ENCODE measurements around the gene GALNT7.

Gene GALNT7

GRCh38 chr4:173264684-173265185, 96.1 kb downstream of the GALNT7 start:
- DNase-seq (ENCODE audit: low read depth): no peak

GRCh38 chr4:173265751-173266150, 97.1 kb downstream of the GALNT7 start:
- no peak for DNase-seq (ENCODE audit: low read depth)

DNA sequence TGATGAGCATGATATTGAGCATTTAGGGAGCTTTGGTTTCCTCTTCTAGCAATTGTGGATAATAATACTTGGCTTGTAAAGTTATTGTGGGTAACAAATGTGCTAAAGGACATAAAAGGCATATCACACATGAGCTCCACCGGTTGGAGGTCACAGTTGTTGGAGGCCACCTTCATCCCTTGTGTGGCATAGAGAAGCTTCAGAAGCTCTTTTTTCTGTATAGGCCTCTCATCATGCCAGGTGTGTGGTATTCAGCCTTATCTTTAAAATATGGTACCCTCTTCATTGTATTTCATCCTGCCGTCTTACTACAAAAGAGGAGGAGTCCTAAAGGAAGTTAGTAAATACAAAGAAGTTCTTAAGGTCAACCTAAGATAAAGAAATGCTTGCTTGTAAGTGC, 99.1 kb downstream of the GALNT7 start:
- DNase-seq (ENCODE audit: low read depth): no peak

DNA sequence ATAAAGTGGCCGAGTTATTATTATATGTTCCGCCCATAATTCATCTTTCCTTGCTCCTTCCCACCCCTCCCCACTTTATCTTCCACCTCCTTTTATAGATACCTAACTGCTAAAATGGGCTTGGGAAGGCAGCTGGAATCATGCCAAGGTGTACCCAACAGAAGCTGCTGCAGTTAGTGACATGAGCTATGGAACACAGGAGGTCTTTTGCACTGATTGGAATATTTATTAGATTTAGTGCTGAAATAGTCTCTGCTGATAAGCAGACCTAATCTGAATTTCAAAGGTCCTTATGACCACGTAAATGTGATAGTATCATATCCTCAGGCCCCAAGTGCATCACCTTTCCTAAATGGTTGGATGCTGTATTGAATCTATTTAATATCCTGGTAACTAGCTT, 100.7 kb downstream of the GALNT7 start:
- DNase-seq (ENCODE audit: low read depth): no peak

DNA sequence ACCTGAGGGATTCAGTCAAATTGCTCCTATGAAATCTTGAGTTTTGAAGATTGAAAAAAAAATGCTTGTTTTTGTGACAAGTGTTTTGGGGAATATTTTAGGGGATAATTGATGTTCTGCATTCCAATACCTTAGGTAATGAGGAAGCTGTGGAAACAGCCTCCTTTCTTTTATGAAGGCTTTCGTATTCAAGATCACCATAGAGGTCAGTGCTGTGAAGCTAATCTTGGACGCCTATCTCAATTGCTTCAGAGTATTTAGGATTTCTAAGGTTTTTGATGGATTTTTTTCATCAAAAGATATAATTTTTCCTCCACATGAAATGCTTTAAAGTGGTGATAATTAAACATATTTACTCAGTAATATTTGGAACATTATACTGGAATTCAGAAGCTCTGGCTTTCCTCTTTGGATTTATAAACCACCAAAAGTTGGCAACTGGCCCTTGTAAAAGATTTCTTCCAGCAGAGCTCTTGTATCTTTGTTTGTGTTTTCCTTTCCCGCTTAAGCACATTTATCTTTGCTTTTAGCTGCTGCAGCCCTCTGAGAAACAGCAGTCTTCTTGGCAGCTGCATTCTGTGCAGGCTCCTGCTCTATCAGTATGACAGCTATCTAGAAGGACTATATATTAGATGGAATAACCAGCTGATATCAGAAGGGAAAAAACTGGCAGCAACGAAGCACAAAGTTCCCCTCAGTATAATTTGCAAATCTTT, 101.9 kb downstream of the GALNT7 start:
- no peak for DNase-seq (ENCODE audit: low read depth)

- no peak for DNase-seq (ENCODE audit: low read depth)
Measured at GRCh38 chr4:173272314-173272713, 103.7 kb downstream of the GALNT7 start.

- no peak for DNase-seq (ENCODE audit: low read depth)
Measured at GRCh38 chr4:173272996-173273395, 104.4 kb downstream of the GALNT7 start.

DNA sequence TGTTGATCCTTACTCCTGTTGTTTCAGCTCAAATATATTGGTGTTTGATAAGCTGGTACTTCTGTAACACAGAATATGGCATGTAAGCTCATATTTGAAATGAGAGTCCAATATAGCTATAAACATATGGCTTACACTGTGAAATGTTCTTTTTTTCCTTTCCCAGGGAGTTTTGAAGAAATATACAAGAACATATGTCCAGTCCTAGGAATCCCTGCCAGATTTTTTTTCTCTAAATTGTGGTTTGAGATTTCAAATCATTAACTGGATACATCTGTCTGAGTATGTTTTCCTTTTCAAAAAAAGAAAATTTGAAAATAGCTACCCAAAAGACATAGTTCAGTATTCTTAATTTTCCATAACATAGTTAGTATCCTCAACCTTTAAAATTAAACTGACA, 105.3 kb downstream of the GALNT7 start:
- no peak for DNase-seq (ENCODE audit: low read depth)

GRCh38 chr4:173274744-173275143, 106.1 kb downstream of the GALNT7 start:
- no peak for DNase-seq (ENCODE audit: low read depth)

GRCh38 chr4:173275150-173275549, 106.5 kb downstream of the GALNT7 start:
- no peak for DNase-seq (ENCODE audit: low read depth)

GRCh38 chr4:173277340-173277739, 108.7 kb downstream of the GALNT7 start:
- no peak for DNase-seq (ENCODE audit: low read depth)

DNA sequence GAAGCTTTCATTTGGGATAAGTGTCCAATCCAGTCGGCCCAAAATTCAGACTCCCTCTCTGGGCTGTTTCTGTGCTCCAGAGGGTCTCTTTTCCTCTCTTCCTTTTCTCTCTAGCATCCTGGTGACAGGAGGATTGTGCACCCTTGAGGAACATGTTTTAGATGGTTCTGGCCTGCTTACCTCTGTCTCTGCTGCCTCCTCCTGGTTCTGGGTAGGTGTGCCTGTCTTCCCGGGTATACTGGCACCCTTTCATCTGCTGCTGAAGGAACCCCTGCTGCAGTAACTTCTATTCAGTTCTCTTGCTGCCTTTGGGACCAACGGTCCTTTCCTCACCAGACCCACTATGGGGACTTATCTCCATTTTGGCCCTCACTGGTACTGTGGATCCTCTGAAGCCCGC, 112.4 kb downstream of the GALNT7 start:
- no peak for DNase-seq (ENCODE audit: low read depth)

DNA sequence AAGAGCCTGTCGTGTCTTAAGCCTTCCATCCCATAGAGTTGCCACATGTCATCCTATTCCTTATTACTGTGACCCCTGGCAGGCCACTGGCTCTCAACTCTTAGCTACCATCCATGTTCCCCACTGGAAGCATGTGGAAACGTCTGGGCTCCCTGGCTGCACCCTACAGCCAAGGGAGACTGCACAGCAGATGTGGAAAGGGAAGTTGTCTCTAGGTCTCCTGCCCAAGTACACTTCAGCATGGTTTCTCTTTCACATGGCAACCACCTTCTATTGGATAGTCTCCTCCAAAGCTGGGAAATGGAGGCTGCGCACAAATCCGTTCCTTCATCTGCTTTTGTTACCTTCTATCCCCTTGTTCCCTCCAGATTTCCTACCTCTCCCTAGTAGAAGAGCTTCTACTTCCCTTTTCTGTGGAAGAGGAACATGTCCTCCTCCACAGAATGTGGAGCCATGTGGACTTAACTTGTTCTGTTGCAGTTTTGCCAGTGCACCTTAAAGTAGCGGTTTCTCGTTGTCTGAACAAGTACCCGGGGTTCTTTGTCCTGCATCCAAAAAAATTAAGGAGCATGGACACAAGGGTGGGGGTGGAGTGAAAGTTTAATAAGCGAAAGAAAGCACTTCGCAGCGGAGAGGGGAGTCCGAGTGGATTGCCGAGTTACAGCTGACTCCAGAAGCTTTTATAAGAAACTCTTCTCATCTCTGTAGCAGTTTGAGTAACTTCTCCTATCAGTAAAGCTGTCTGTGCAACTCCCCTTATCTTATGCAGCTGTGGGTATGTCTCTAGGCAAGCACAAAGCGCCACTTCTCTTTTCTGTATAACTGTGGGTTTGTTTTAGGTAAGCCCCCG, 113.0 kb downstream of the GALNT7 start:
- no peak for DNase-seq (ENCODE audit: low read depth)

DNA sequence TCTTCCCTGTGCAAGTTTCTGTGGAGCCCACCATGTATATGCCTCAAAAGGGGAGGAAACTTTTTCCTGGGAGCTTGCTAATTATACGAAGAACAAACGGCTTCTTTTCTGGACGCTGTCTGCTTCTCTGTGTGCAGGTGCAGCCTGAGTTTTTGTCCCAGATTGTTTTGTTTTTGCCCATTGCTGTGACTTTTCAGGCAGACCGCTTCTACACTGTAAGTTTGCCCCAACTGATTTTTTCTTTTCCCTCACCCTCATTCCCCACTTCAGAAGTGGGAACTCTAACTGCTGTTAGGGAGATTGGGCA, 113.6 kb downstream of the GALNT7 start:
- DNase-seq (ENCODE audit: low read depth): no peak

DNA sequence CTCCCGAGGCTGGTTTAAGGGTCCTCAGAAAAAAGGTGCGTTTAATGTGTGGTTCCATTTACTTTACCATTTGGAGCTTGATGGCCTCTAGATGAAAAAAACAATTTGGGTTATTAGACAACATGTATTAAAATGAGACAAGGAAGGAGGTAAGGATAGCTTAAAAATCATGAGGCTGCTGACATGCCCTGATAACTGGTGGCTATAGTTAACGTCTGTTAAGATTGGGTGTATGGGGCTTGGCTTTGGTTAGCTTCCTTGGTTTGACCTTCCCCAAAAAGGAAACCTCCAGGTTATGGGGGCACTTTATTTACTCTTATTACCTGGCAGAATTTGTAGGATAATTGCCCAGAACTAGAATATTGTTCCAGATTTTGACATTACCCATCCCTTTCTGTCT, 114.0 kb downstream of the GALNT7 start:
- DNase-seq (ENCODE audit: low read depth): no peak

GRCh38 chr4:173284463-173284862, 115.9 kb downstream of the GALNT7 start:
- DNase-seq (ENCODE audit: low read depth): no peak

GRCh38 chr4:173287486-173287885, 118.9 kb downstream of the GALNT7 start:
- no peak for DNase-seq (ENCODE audit: low read depth)

DNA sequence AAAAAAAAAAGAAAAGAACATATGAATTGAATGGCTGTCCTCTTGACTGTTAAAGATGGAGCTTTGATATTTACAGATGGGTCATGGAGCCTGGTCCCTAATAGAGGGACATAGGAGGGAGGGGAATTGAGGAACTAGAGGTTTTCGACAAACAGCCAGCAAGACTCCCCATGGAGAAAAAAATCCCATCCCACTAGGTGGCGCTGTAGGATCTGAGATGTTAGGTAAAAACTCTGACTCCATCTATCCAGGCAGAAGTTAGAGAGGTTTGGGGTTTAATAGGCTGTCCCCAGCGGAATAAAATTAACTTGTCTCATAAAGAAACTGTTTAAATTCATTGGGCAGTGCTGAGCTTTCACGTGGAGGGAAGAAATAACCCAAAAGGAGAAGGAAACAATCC, 119.7 kb downstream of the GALNT7 start:
- DNase-seq (ENCODE audit: low read depth): peak; percentile 65

GRCh38 chr4:173288698-173289352, 120.2 kb downstream of the GALNT7 start:
- DNase-seq (ENCODE audit: low read depth): no peak

DNA sequence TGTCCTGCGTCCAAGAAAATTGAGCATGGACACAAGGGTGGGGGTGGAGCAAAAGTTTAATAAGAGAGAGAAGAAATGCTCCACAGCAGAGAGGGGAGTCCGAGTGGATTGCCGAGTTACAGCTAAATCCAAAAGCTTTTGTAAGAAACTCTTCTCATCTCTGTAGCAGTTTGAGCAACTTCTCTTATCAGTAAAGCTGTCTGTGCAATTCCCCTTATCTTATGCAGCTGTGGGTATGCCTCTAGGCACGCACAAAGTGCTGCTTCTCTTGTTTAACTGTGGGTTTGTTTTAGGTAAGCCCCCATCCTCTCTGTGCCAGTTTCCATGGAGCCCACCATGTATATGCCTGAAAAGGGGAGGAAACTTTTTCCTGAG, 120.7 kb downstream of the GALNT7 start:
- DNase-seq (ENCODE audit: low read depth): no peak

DNA sequence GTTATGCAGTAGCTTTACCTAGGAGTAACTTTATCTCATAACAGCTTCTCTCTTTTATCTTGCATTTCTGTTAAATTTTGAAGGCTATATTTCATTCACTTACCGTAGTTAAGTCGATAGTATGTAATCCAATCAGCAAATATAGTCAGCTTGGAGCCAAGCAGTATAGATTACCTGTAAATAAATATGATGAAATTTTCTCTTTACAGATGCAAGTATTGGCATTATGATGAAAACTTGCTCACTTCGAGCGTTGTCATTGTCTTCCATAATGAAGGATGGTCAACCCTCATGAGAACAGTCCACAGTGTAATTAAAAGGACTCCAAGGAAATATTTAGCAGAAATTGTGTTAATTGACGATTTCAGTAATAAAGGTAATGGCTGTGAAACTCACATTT, 123.3 kb downstream of the GALNT7 start:
- no peak for DNase-seq (ENCODE audit: low read depth)

DNA sequence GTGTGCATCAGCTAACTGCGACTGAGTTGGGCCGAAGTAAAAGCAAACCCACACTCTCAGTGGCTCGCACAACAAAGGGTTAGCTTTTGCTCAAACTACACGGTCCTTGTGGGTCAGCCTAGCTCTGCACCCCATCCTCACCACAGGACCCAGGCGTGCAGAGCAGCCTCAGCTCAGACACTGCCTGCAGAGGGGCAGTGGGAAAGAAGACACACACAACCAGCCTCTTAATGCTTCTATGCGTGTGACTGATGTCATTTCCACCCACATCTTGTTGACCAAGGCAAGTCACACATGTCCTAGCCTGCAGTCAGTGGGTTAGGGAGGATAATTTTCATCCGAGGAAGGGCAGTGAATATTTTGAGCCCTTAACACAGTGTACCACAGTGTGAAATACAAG, 125.1 kb downstream of the GALNT7 start:
- DNase-seq (ENCODE audit: low read depth): no peak

DNA sequence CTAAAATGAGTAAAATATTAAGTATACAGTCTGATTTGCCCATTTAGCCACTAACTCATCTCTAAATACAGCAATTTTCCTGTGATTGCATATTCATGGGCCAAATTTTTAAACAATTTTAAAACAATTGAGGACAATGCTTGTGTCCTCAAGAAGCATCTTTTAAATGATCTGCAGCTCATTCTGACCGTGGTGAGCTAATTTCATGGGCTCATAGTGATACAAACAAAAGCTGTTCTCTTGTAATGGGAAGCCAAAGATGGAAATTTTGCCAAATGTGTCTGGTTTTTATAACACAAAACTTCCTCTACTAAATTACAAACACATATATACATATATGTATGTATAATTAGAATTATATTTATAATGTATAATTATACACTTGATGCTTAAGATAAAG, 125.8 kb downstream of the GALNT7 start:
- no peak for DNase-seq (ENCODE audit: low read depth)

All from stimulated activated CD8-positive, alpha-beta memory T cell treated with anti-CD3 and anti-CD28 coated beads, Interleukin-15, amount 100 ng/mL, for 1 hour (primary cell).